Fibroblast of villous mesenchyme (primary cell): ENCODE results near the gene SGSM1. TPM values are rescaled to one million over a fixed set of nuclear protein-coding genes. Genes with fewer than 3 reads are reported as not detected.

Source experiments
- DNase-seq: peaks from one replicate; pipeline ENCODE4 v3.0.0-alpha.2; 2010; ENCODE audit warnings: low read depth
- H3K4me3 ChIP-seq: 2 replicates; pipeline ENCODE4 v1.5.1; 2011; ENCODE audit warnings: low read depth, mild to moderate bottlenecking, low read length
- CTCF ChIP-seq: IDR thresholded peaks from 2 replicates; pipeline ENCODE4 v1.5.1; 2012; ENCODE audit warnings: low read depth, mild to moderate bottlenecking, low read length; ENCODE audit not compliant: insufficient read depth
- small RNA-seq: library from RNA; depleted of rRNA; stranded (forward); fragments of <200 nt; gene quantifications from one replicate; pipeline ENCODE3, GENCODE V24; 2012
- total RNA-seq: library from RNA; depleted of rRNA; stranded (reverse); fragments of >200 nt; gene quantifications from 2 replicates; pipeline ENCODE4 v1.2.3, GENCODE V29; 2012

SGSM1 gene
- total RNA-seq, 1 donor: not detected

- H3K4me3 ChIP-seq: no peak overlapping the region
- TF ChIP-seq CTCF: no peak
- no peak for DNase-seq
Observed at GRCh38 chr22:24973872-24974271, 167.9 kb downstream of the SGSM1 start.

GRCh38 chr22:24975125-24975640 lies 169.2 kb downstream of the SGSM1 start:
- TF ChIP-seq CTCF: no peak
- DNase-seq: no peak

GRCh38 chr22:24975813-24976341 lies 169.9 kb downstream of the SGSM1 start:
- no peak for TF ChIP-seq CTCF
- peak; percentile 28 for DNase-seq
- no peak overlapping the region for H3K4me3 ChIP-seq

More at GRCh38 chr22:24975125-24975640, 169.2 kb downstream of the SGSM1 start:
- H3K4me3 ChIP-seq: no peak overlapping the region

- no peak overlapping the region for H3K4me3 ChIP-seq
- DNase-seq: no peak
- TF ChIP-seq CTCF: no peak
Observed at GRCh38 chr22:24976442-24977218, 170.6 kb downstream of the SGSM1 start.

Small RNA genes within 50 kb of the gene (small RNA-seq; reads per million reads assigned to genes)
- not detected for gene RF00275

Other genes with a start within 250 kb of the SGSM1 start
- gene LRRC75B, start 213.1 kb upstream of the SGSM1 start, total RNA-seq: 3.9 and 5.8 TPM in 2 replicates
- gene GGT1, start 203.0 kb upstream of the SGSM1 start, total RNA-seq: 0.97 and 1.7 TPM in 2 replicates
- gene PIWIL3, start 31.5 kb upstream of the SGSM1 start, total RNA-seq: not detected in 2 replicates
- gene LHFPL7, start 140.5 kb downstream of the SGSM1 start, total RNA-seq: not detected in 2 replicates
- 2.9 and 3.5 TPM in 2 replicates for gene KIAA1671, start 146.5 kb downstream of the SGSM1 start, total RNA-seq